HepG2 (cell line): ENCODE results near the gene DLG2.

Experiments used
- CTCF ChIP-seq: sonication (generic); formaldehyde crosslinking; IDR thresholded peaks from 2 replicates; pipeline ENCODE4 v1.5.0; 2020; ENCODE audit warnings: mild to moderate bottlenecking, missing genetic modification reagents, moderate library complexity
- IRF9 ChIP-seq: sonication (generic); formaldehyde crosslinking; IDR thresholded peaks from 2 replicates; pipeline ENCODE4 v1.8.0; 2022; ENCODE audit warnings: missing genetic modification reagents, mild to moderate bottlenecking, borderline replicate concordance
- NCOR1 ChIP-seq: fragments of 200-600 bp; sonication (generic); IDR thresholded peaks from 2 replicates; pipeline ENCODE4 v1.7.0; 2017; ENCODE audit warnings: antibody characterized with exemption, low read length, borderline replicate concordance

- no peak for TF ChIP-seq IRF9 (CRISPR knock-in tag)
- no peak for TF ChIP-seq NCOR1
- TF ChIP-seq CTCF (CRISPR knock-in tag) = no peak
Measured at GRCh38 chr11:83643115-83643514, 1984.0 kb downstream of the DLG2 start.
